ENCODE measurements around the gene NDEL1.

NDEL1 gene

GRCh38 chr17:8481703-8482102, 46.0 kb downstream of the NDEL1 start:
- no peaks in the 10 kb centered on the region for H3K4me1 ChIP-seq (ENCODE audit: low read length)
- TF ChIP-seq CTCF (IDR thresholded peaks at IDR 0.05; ENCODE audit: low read depth, low read length) (no peak), EZH2phosphoT487 (IDR thresholded peaks at IDR 0.05; ENCODE audit: low read depth) (no peak)
- no peak overlapping the region for H3K4me2 ChIP-seq (ENCODE audit: low read length)
- H3K9ac ChIP-seq (ENCODE audit: low read length) = no peak overlapping the region
- H3K79me2 ChIP-seq (ENCODE audit: low read length) = no peaks in the 10 kb centered on the region
- no peaks in the 10 kb centered on the region for H4K20me1 ChIP-seq (ENCODE audit: insufficient read depth, low read length)
- H2AFZ ChIP-seq (ENCODE audit: low read depth, low read length) = no peak overlapping the region
- H3K9me3 ChIP-seq (ENCODE audit: insufficient read depth, low read length) = no peaks in the 10 kb centered on the region
- H3K4me3 ChIP-seq (ENCODE audit: low read length) = no peak overlapping the region
- peaks cover 17% of the 10 kb centered on the region for H3K36me3 ChIP-seq (replicated peaks; ENCODE audit: low read depth, low read length)
- no peaks in the 10 kb centered on the region for H3K27me3 ChIP-seq (ENCODE audit: low read depth, low read length)
- H3K27ac ChIP-seq (ENCODE audit: low read length) = no peak overlapping the region

- no peaks in the 10 kb centered on the region for H3K79me2 ChIP-seq (ENCODE audit: low read length)
- peaks cover 17% of the 10 kb centered on the region for H3K36me3 ChIP-seq (replicated peaks; ENCODE audit: low read depth, low read length)
- H2AFZ ChIP-seq (ENCODE audit: low read depth, low read length) = no peak overlapping the region
- no peaks in the 10 kb centered on the region for H3K9me3 ChIP-seq (ENCODE audit: insufficient read depth, low read length)
- H3K27ac ChIP-seq (ENCODE audit: low read length) = no peak overlapping the region
- H3K9ac ChIP-seq (ENCODE audit: low read length) = no peak overlapping the region
- no peak overlapping the region for H3K4me2 ChIP-seq (ENCODE audit: low read length)
- no peaks in the 10 kb centered on the region for H4K20me1 ChIP-seq (ENCODE audit: insufficient read depth, low read length)
- H3K4me3 ChIP-seq (ENCODE audit: low read length) = no peak overlapping the region
- no peaks in the 10 kb centered on the region for H3K27me3 ChIP-seq (ENCODE audit: low read depth, low read length)
- TF ChIP-seq EZH2phosphoT487 (IDR thresholded peaks at IDR 0.05; ENCODE audit: low read depth) = no peak
- no peak for TF ChIP-seq CTCF (IDR thresholded peaks at IDR 0.05; ENCODE audit: low read depth, low read length)
- H3K4me1 ChIP-seq (ENCODE audit: low read length) = no peaks in the 10 kb centered on the region
Observed at GRCh38 chr17:8482546-8482945, 46.9 kb downstream of the NDEL1 start.

- no peaks in the 10 kb centered on the region for H3K79me2 ChIP-seq (ENCODE audit: low read length)
- no peaks in the 10 kb centered on the region for H3K4me1 ChIP-seq (ENCODE audit: low read length)
- H3K9ac ChIP-seq (ENCODE audit: low read length) = no peak overlapping the region
- H3K27me3 ChIP-seq (ENCODE audit: low read depth, low read length) = no peaks in the 10 kb centered on the region
- no peak overlapping the region for H3K27ac ChIP-seq (ENCODE audit: low read length)
- H3K36me3 ChIP-seq (replicated peaks; ENCODE audit: low read depth, low read length) = peaks cover 17% of the 10 kb centered on the region
- TF ChIP-seq CTCF (IDR thresholded peaks at IDR 0.05; ENCODE audit: low read depth, low read length) (no peak), EZH2phosphoT487 (IDR thresholded peaks at IDR 0.05; ENCODE audit: low read depth) (no peak)
- no peak overlapping the region for H3K4me3 ChIP-seq (ENCODE audit: low read length)
- no peaks in the 10 kb centered on the region for H4K20me1 ChIP-seq (ENCODE audit: insufficient read depth, low read length)
- no peaks in the 10 kb centered on the region for H3K9me3 ChIP-seq (ENCODE audit: insufficient read depth, low read length)
- no peak overlapping the region for H3K4me2 ChIP-seq (ENCODE audit: low read length)
- no peak overlapping the region for H2AFZ ChIP-seq (ENCODE audit: low read depth, low read length)
Observed at GRCh38 chr17:8484465-8484864, 48.8 kb downstream of the NDEL1 start.

GRCh38 chr17:8485491-8485890, 49.8 kb downstream of the NDEL1 start:
- Histone ChIP-seq H3K27ac (ENCODE audit: low read length) (no peak overlapping the region), H3K4me1 (ENCODE audit: low read length) (no peaks in the 10 kb centered on the region), H3K4me2 (ENCODE audit: low read length) (no peak overlapping the region), H3K36me3 (replicated peaks; ENCODE audit: low read depth, low read length) (peaks cover 17% of the 10 kb centered on the region), H3K4me3 (ENCODE audit: low read length) (no peak overlapping the region), H4K20me1 (ENCODE audit: insufficient read depth, low read length) (no peaks in the 10 kb centered on the region), H3K27me3 (ENCODE audit: low read depth, low read length) (no peaks in the 10 kb centered on the region), H3K9ac (ENCODE audit: low read length) (no peak overlapping the region), H2AFZ (ENCODE audit: low read depth, low read length) (no peak overlapping the region), H3K9me3 (ENCODE audit: insufficient read depth, low read length) (no peaks in the 10 kb centered on the region), H3K79me2 (ENCODE audit: low read length) (no peaks in the 10 kb centered on the region)
- TF ChIP-seq EZH2phosphoT487 (IDR thresholded peaks at IDR 0.05; ENCODE audit: low read depth) (no peak), CTCF (IDR thresholded peaks at IDR 0.05; ENCODE audit: low read depth, low read length) (no peak)
